ENCODE results near the gene CCL25.

Gene CCL25

GRCh38 chr19:8046569-8047165 lies 5.9 kb upstream of the CCL25 start:
- DNase-seq: no peak

- DNase-seq: peak; percentile 98
Measured at GRCh38 chr19:8050274-8051096, 2.1 kb upstream of the CCL25 start.

DNA sequence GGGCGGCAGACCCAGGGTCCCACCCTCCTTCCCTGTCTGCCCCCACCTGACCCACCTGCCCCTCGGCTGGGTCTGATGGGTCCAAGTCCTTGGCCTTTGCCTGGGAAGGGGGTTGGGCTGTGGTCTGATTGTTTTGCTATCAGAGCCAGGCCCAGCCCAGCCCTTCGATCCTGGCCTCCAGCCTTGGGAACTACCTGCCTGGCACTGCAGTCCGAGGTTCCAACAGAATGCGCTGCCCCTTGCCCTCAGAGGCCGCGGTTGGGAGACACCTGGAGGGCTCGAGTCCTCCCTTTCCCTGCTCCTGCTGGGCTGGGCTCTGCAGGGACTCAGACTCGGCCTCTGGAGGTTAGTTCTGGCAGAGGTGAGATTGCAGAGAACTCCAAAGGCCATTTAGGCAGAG lies 1.6 kb downstream of the CCL25 start:
- no peak for DNase-seq

DNA sequence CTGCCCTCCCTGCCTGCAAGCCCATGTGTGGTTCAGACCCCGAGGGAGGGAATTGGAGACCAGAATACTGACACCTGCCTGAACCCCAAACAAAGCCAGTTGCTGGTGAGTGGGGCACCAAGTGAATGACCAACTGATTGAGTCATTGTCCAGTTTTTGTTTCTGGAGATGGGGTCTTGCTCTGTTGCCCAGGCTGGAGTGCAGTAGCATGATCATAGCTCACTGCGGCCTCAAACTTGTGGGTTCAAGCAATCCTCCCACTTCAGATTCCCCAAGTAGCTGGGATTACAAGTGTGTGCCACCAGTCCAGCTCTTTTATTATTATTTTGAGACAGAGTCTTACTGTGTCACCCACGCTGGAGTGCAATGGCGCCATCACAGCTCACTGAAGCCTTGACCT lies 4.0 kb downstream of the CCL25 start:
- DNase-seq: no peak

- no peak for DNase-seq
Measured at GRCh38 chr19:8057545-8058270, 5.1 kb downstream of the CCL25 start.

DNA sequence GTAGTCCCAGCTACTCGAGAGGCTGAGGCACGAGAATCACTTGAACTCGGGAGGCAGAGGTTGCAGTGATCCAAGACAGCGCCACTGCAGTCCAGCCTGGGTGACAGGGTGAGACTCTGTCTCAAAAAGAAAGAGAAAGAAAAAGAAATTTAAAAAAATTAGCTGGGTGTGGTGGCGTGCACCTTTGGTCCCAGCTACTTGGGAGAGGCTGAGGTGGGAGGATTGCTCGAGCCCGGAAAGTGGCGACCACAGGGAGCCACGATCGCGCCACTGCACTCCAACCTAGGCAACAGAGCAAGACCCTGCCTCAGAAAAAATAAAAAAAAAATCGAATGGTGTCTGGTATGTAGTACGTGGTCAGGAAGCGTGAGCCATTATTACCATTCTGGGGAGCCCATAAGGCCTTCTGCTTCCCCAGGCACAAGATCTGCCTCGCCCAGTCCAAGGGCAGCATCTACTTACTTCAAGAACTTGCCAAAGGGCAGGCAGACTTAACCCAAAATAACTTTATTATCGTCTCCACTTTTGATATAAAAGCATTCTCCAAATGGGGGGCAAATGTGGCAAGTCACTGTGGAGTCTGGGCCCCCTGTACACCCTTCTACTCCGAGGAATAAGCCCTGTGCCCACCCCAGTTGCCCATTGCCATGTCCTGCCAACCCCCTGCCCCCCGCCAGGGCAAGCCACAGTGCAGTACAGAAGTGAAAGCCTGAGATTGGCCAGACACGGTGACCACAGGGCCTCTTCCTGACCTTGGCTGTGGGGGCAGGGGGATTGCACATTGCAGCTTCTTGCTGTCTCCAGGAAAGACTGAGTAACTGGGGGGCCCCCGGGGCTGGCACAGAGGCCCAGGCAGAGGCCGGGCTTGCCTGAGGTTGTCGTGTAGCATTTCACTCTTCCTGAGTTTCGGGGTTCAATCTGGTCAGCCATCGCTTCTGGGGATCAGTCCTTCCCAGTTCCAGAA lies 12.6 kb downstream of the CCL25 start:
- DNase-seq: no peak

DNA sequence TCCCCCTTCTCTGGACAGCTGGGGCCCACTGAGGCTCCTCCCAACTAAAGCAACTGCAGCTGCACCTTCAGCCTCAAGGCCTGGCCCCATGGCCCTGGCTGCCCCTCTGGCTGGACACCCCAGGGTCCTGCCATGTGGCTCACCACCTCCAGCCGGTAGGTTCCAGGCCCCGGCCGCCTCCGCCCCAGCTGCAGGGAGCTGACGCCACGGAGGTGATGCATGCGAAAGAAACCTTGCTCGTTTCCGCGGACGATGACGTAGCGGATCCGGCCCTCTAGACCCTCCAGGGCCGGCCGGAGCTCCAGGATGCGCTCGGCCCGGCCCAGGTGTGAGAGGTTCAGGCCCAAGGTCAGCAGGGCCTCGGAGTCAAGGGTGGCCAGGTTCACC lies 13.3 kb downstream of the CCL25 start:
- DNase-seq: no peak

- no peak for DNase-seq
Measured at GRCh38 chr19:8069096-8069973, 16.8 kb downstream of the CCL25 start.

GRCh38 chr19:8071912-8072311 lies 19.4 kb downstream of the CCL25 start:
- no peak for DNase-seq

DNA sequence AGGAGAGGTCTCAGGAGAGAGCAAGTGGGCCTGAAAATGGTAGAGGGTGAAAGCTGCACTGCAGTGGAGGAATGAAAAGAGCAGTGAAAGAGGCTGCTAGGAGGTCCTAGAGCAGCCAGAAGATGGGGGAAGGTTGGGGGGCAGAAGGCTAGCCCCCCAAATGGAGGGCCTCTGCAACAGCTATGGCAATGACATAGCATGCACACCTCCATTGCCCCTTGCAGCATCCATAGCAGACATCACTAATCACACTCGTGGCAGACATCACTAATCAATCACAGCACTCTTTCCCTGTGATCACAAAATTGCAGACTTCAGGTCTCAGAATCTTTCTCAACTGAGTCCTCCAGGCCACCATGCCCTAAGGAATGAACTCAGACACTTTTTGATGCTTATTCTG lies 21.9 kb downstream of the CCL25 start:
- no peak for DNase-seq

DNA sequence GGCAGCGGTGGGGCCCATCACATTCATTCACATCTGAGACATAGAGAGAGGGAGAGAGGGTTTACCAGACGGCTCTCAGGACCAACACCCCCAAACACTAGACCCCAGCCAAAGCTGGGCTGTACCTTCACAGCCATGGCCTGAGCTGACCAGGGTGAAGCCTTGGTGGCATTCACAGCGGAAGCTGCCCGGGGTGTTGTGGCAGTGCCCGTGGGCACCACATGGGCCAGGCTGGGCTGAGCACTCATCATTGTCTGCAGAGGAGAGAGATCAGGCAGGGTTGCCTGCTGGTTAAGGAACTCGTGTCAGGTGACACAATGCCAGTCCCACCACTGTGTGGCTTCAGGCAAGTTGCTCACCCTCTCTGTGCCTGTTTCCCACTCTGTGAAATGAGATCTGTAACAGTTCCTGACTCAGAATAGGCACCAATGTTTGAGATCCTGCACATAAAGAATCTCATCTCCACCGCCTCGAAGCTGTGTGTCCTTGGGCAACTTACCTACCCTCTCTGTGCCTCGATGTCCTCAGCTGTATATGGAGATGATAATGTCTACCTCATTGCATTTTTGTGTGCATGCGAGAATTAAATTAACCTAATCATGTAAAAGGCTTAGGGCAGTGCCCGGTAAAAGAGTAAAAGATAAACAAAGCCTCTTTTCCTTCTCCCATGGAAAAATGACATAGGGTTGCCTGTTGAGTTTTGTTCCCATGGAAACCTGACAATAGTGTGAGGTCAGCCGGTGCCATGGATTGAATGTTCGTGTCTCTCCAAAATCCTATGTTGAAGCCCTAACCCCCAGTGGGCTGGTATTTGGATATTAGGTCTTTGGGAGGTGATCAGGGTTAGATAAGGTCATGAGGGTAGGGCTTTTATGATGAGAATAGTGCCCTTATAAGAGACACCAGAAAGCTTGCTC lies 22.9 kb downstream of the CCL25 start:
- no peak for DNase-seq

DNA sequence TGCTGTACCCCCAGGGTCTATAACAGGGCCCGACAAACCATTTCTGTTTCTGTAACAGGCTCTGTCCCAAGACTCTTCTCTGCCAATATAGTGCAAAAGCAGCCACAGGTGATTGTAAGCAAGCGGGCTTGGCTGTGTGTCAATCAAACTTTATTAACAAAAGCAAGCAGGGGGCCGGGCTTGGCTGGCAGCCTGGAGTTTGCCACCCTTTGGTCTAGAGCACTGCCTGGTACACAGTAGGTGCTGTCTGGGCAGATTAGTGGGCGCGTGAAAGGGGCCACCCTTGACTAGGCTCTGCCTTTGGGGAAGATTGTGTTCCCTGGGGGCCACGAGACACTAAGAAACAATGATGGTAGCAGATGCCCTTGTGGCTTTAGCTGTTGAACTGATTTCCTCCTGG lies 27.4 kb downstream of the CCL25 start:
- no peak for DNase-seq

GRCh38 chr19:8080832-8081231 lies 28.3 kb downstream of the CCL25 start:
- DNase-seq: no peak

- no peak for DNase-seq
Measured at GRCh38 chr19:8081569-8082550, 29.3 kb downstream of the CCL25 start.

- DNase-seq: no peak
Measured at GRCh38 chr19:8083141-8083540, 30.6 kb downstream of the CCL25 start.

DNA sequence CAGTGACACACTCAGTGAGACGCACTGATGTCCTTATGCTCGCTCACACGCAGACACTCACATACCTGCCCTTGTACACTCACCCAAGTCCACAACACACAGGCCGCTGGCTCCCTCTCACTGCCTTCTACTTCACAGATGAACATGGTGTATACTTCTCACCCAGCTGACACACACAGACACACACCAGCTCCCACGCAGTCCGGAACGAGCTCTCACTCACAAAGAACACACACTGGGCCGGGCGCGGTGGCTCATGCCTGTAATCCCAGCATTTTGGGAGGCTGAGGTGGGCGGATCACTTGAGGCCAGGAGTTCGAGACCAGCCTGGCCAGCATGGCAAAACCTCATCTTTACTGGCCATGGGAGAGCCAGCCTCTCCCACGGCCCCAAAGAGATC lies 31.6 kb downstream of the CCL25 start:
- DNase-seq: no peak

GRCh38 chr19:8085598-8086408 lies 33.2 kb downstream of the CCL25 start:
- no peak for DNase-seq

- DNase-seq: no peak
Measured at GRCh38 chr19:8086849-8087248, 34.3 kb downstream of the CCL25 start.

GRCh38 chr19:8087876-8088275 lies 35.3 kb downstream of the CCL25 start:
- DNase-seq: no peak

Data from islet precursor cell (in vitro differentiated cells).